Smooth muscle cell (in vitro differentiated cells): ENCODE data around the gene PROSER3. TPM values are rescaled to one million over a fixed set of nuclear protein-coding genes. Genes with fewer than 3 reads are reported as not detected.

Source experiments
- DNase-seq: peaks from one replicate; lab custom pipeline; 2025; ENCODE audit not compliant: unreplicated experiment; lab: John Stamatoyannopoulos, UW
- H2AFZ ChIP-seq: fragments of 200-600 bp; sonication (generic); 2 replicates; pipeline ENCODE4 v1.6.0; 2016; ENCODE audit warnings: antibody characterized with exemption, low read depth, mild to moderate bottlenecking
- H3F3A ChIP-seq: fragments of 200-600 bp; sonication (generic); 2 replicates; pipeline ENCODE4 v1.6.0; 2017; ENCODE audit warnings: antibody characterized with exemption, low read depth
- H3K27ac ChIP-seq: fragments of 200-600 bp; sonication (generic); 2 replicates; pipeline ENCODE4 v1.5.1; 2016; ENCODE audit warnings: low read depth, mild to moderate bottlenecking
- H3K27me3 ChIP-seq: fragments of 200-600 bp; sonication (generic); 2 replicates; pipeline ENCODE4 v1.6.1; 2016; ENCODE audit warnings: low read depth, mild to moderate bottlenecking
- H3K36me3 ChIP-seq: fragments of 200-600 bp; sonication (generic); 2 replicates; pipeline ENCODE4 v1.5.1; 2016; ENCODE audit warnings: low read depth
- H3K4me1 ChIP-seq: fragments of 200-600 bp; sonication (generic); 2 replicates; pipeline ENCODE4 v1.5.1; 2016; ENCODE audit warnings: low read depth
- H3K4me2 ChIP-seq: fragments of 200-600 bp; sonication (generic); 2 replicates; pipeline ENCODE4 v1.6.0; 2016; ENCODE audit warnings: mild to moderate bottlenecking
- H3K4me3 ChIP-seq: fragments of 200-600 bp; sonication (generic); 2 replicates; pipeline ENCODE4 v1.5.1; 2016; ENCODE audit warnings: mild to moderate bottlenecking
- H3K79me2 ChIP-seq: fragments of 200-600 bp; sonication (generic); 2 replicates; pipeline ENCODE4 v1.6.0; 2016; ENCODE audit warnings: low read depth, mild to moderate bottlenecking
- H3K9ac ChIP-seq: fragments of 200-600 bp; sonication (generic); 2 replicates; pipeline ENCODE4 v1.6.0; 2016; ENCODE audit warnings: low read depth
- H3K9me3 ChIP-seq: fragments of 200-600 bp; sonication (generic); replicated peaks from 2 replicates; pipeline ENCODE4 v1.5.1; 2016; ENCODE audit warnings: low read depth
- H4K20me1 ChIP-seq: fragments of 200-600 bp; sonication (generic); 2 replicates; pipeline ENCODE4 v1.6.0; 2016; ENCODE audit warnings: low read depth
- WGBS: methylation state at CpG from one replicate; pipeline ENCODE4 v1.1.7; 2016; ENCODE audit warnings: low lambda C conversion rate; 5-methylcytosine and 5-hydroxymethylcytosine counted together
- polyA plus RNA-seq: library from polyadenylated mRNA; unstranded; fragments of >200 nt; fragmentation: Nextera tagmentation; extraction: Ambion mirVana; gene quantifications from 2 replicates; pipeline ENCODE4 v1.2.1, GENCODE V29; 2016
- total RNA-seq: library from RNA; depleted of rRNA; stranded (reverse); fragments of >200 nt; gene quantifications from 2 replicates; pipeline ENCODE4 v1.2.3, GENCODE V29; 2014
- TF ChIP-seq, protein P1 (sequence below): fragments of 200-600 bp; sonication (generic); IDR thresholded peaks from 2 replicates; pipeline ENCODE4 v1.5.1; 2017; ENCODE audit warnings: borderline replicate concordance, mild to moderate bottlenecking, antibody characterized with exemption; ENCODE audit not compliant: insufficient read depth, poor library complexity, severe bottlenecking

The PROSER3 gene
- total and polyA plus RNA-seq, 2 experiments from 2014 or later = 13.7 to 24.8 TPM

DNA sequence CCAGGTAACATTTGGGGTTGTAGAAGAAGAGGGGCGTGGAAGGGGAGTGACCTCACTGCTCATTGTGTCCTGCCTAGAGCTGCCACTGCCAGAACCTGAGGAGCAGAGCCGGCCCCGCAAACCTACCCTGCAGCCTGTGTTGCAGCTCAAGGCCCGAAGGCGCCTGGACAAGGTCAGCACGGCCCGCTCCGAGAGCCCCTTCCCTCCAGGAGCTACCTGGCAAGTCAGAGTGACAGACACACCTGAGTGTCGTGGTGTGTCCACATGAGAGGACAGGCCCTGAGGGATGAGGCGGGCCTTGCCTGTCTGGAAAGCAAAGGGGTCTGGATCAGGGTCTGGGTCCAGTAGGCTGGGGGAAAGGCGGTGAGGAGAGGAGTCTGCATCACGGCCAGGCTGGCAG lies 33.4 kb upstream of the PROSER3 start:
- TF ChIP-seq, protein P1, sequence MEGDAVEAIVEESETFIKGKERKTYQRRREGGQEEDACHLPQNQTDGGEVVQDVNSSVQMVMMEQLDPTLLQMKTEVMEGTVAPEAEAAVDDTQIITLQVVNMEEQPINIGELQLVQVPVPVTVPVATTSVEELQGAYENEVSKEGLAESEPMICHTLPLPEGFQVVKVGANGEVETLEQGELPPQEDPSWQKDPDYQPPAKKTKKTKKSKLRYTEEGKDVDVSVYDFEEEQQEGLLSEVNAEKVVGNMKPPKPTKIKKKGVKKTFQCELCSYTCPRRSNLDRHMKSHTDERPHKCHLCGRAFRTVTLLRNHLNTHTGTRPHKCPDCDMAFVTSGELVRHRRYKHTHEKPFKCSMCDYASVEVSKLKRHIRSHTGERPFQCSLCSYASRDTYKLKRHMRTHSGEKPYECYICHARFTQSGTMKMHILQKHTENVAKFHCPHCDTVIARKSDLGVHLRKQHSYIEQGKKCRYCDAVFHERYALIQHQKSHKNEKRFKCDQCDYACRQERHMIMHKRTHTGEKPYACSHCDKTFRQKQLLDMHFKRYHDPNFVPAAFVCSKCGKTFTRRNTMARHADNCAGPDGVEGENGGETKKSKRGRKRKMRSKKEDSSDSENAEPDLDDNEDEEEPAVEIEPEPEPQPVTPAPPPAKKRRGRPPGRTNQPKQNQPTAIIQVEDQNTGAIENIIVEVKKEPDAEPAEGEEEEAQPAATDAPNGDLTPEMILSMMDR = no peak
- no peak overlapping the region for H2AFZ ChIP-seq
- H3K9ac ChIP-seq = no peak overlapping the region
- no peak overlapping the region for H3K4me3 ChIP-seq
- no peaks in the 10 kb centered on the region for H3K9me3 ChIP-seq
- peaks cover 25% of the 10 kb centered on the region for H3K79me2 ChIP-seq
- H3K4me2 ChIP-seq = no peak overlapping the region
- no peak for DNase-seq
- H3K4me1 ChIP-seq = no peaks in the 10 kb centered on the region
- no peaks in the 10 kb centered on the region for H3F3A ChIP-seq
- H3K27ac ChIP-seq = no peak overlapping the region
- H3K36me3 ChIP-seq = peaks cover 6% of the 10 kb centered on the region
- peaks cover 16% of the 10 kb centered on the region for H4K20me1 ChIP-seq
- WGBS = 98% methylated on average over 11 of the region's 12 CpGs
- H3K27me3 ChIP-seq = no peaks in the 10 kb centered on the region

DNA sequence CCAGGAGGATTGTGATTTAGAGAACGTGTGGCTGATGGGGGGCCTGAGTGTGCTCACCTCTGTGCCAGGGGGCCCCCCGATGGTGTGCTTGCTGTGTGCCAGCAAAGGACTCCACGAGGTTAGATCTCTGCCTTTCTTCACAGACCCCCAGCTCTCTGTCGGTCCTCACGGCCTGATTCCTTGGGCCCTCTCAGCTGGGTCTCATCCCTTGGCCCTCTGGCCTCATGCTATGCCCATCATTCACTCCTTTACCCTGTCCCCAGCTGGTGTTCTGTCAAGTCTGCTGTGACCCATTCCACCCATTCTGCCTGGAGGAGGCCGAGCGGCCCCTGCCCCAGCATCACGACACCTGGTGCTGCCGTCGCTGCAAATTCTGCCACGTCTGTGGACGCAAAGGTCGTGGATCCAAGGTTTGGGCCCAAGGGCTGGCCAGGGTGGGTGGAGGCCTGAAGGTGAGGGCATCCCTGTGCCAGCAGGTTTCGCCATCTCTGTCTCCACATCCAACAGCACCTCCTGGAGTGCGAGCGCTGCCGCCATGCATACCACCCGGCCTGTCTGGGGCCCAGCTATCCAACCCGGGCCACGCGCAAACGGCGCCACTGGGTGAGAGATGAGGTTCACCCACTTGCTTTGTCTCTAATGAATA lies 32.6 kb upstream of the PROSER3 start:
- Histone ChIP-seq H4K20me1 (peaks cover 8% of the 10 kb centered on the region), H3K27me3 (no peaks in the 10 kb centered on the region), H2AFZ (no peak overlapping the region), H3K4me1 (no peaks in the 10 kb centered on the region), H3K9me3 (no peaks in the 10 kb centered on the region), H3K4me2 (no peak overlapping the region), H3K36me3 (peaks cover 6% of the 10 kb centered on the region), H3K9ac (no peak overlapping the region), H3F3A (no peaks in the 10 kb centered on the region), H3K27ac (no peak overlapping the region), H3K79me2 (peaks cover 17% of the 10 kb centered on the region), H3K4me3 (no peak overlapping the region)
- no peak for DNase-seq
- 97% methylated on average over 23 of the region's 23 CpGs for WGBS
- TF ChIP-seq, protein P1 = no peak

DNA sequence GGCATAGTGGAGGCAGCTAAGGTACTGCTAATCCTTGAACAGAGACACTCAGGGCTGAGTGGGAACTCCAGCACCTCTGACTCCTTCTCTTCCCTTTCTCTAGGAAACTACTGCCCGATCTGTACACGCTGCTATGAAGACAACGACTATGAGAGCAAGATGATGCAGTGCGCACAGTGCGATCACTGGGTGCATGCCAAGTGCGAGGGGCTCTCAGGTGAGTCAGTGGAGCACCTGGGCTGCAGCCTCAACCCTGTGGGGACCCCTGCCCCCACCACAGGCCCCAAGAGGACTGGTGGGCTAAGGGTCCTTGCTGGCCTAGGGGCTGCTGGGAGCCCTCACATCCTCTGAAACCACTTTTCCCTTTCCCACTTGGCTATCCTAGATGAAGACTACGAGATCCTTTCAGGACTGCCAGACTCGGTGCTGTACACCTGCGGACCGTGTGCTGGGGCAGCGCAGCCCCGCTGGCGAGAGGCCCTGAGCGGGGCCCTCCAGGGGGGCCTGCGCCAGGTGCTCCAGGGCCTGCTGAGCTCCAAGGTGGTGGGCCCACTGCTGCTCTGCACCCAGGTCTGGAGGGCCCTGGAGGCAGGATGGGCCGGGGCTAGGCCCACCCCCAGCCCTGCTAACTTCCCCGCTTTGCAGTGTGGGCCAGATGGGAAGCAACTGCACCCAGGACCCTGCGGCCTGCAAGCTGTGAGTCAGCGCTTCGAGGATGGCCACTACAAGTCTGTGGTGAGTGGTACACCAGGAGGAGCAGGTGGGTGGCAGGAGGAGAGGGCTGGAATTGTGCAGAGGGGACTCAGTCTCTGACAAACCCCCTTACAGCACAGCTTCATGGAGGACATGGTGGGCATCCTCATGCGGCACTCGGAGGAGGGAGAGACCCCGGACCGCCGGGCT lies 30.7 kb upstream of the PROSER3 start:
- H3K27ac ChIP-seq = no peak overlapping the region
- H3K4me1 ChIP-seq = no peaks in the 10 kb centered on the region
- no peak overlapping the region for H3K4me2 ChIP-seq
- H3K27me3 ChIP-seq = no peaks in the 10 kb centered on the region
- TF ChIP-seq, protein P1 = no peak
- no peak overlapping the region for H3K4me3 ChIP-seq
- no peak overlapping the region for H2AFZ ChIP-seq
- no peak overlapping the region for H3K9ac ChIP-seq
- no peak for DNase-seq
- peaks cover 4% of the 10 kb centered on the region for H3K79me2 ChIP-seq
- H3K9me3 ChIP-seq = no peaks in the 10 kb centered on the region
- H4K20me1 ChIP-seq = peaks cover 12% of the 10 kb centered on the region
- peaks cover 6% of the 10 kb centered on the region for H3K36me3 ChIP-seq
- H3F3A ChIP-seq = no peaks in the 10 kb centered on the region
- WGBS = 97% methylated on average over 25 of the region's 25 CpGs
